MV-4-11 (cell line): Measurements from ENCODE around the gene MTIF2.
"Not testable (repeated sequence)": the region's sequence is repeated elsewhere in the genome, so short reads cannot be mapped to it uniquely, and the experiment has no call there.

Experiments
- DNase-seq: peaks from one replicate; lab custom pipeline; 2025; lab: John Stamatoyannopoulos, UW

The MTIF2 gene

GRCh38 chr2:55191888-55192287 lies 77.1 kb downstream of the MTIF2 start:
- not testable (repeated sequence) for DNase-seq

- not testable (repeated sequence) for DNase-seq
Measured at GRCh38 chr2:55186837-55187236, 82.2 kb downstream of the MTIF2 start.
